Adrenal gland (tissue), 12 donors: ENCODE data around the gene ETDB. TPM values are rescaled to one million over a fixed set of nuclear protein-coding genes. Genes with fewer than 3 reads are reported as not detected.
A peak's percentile ranks its signal among the peaks of the same experiment; 100 is the strongest.

Source experiments
- DNase-seq, 7 donors: peaks; one replicate each; pipeline ENCODE4 v3.0.0-alpha.2; 2019 to 2020
- H3K27ac ChIP-seq, 5 donors: fragments of 200-600 bp; sonication (generic) in 4 of 5; 1 replicate in 3 of 5; 2 replicates in 2 of 5; pipeline versions ENCODE4 v1.5.1 to v1.8.0; 2016 to 2020; ENCODE audit warnings: mild to moderate bottlenecking in 1 of 5
- H3K27me3 ChIP-seq: fragments of 200-600 bp; 2 replicates; pipeline ENCODE4 v1.8.0; 2021
- H3K36me3 ChIP-seq, 2 donors: fragments of 200-600 bp; replicated peaks in 1 of 2; 1 replicate in 1 of 2; 2 replicates in 1 of 2; pipeline versions ENCODE4 v1.5.1 to v1.8.0; 2018 to 2022
- H3K4me1 ChIP-seq, 2 donors: fragments of 200-600 bp; replicated peaks in 1 of 2; 1 replicate in 1 of 2; 2 replicates in 1 of 2; pipeline versions ENCODE4 v1.5.1 to v1.8.0; 2018 to 2021
- H3K4me3 ChIP-seq, 4 donors: fragments of 200-600 bp; sonication (generic) in 3 of 4; one replicate each; pipeline ENCODE4 v1.5.1; 2016 to 2018
- H3K9me3 ChIP-seq, 3 donors: fragments of 200-600 bp; sonication (generic) in 1 of 3; replicated peaks in 1 of 3; 1 replicate in 2 of 3; 2 replicates in 1 of 3; pipeline versions ENCODE4 v1.5.1 to v1.8.0; 2016 to 2021
- CTCF ChIP-seq, 6 experiments: fragments of 450-650 bp in 4 of 6; fragments of 200-600 bp in 2 of 6; sonication (generic) in 1 of 6; IDR thresholded peaks; 1 replicate in 5 of 6; 2 replicates in 1 of 6; pipeline versions ENCODE4 v1.5.1 to v1.8.0; 2016 to 2021; ENCODE audit warnings: antibody characterized with exemption in 6 of 6, mild to moderate bottlenecking in 2 of 6, moderate library complexity in 1 of 6
- POLR2A ChIP-seq, 2 donors: fragments of 450-650 bp; IDR thresholded peaks; one replicate each; pipeline ENCODE4 v1.6.1; 2017; ENCODE audit warnings: antibody characterized with exemption in 2 of 2, mild to moderate bottlenecking in 2 of 2, moderate library complexity in 1 of 2
- WGBS, 4 donors: extraction: QIAGEN DNeasy Blood & Tissue Kit in 2 of 4; methylation state at CpG; one replicate each; pipeline versions ENCODE4 v1.1.5 to v1.1.7; 2013 to 2017; 5-methylcytosine and 5-hydroxymethylcytosine counted together
- intact Hi-C, 2 donors: fragments of 100-400 bp; cut with DNase I; formaldehyde crosslinking; loops; one replicate each; pipeline versions ENCODE4 v1.14.1 to v1.15.0; 2022 to 2023
- polyA plus RNA-seq, 3 donors: library from polyadenylated mRNA; stranded (reverse); fragments of 200-250 nt in 2 of 3; fragments of 350-450 nt in 1 of 3; fragmentation: Illumina TruSeq in 1 of 3; extraction: RNeasy Lipid Tissue Mini Kit (QIAGEN cat#74804) in 1 of 3; gene quantifications; one replicate each; pipeline ENCODE4 v1.2.3, GENCODE V29; 2013 to 2014
- total RNA-seq, 9 donors: library from RNA; depleted of rRNA in 4 of 9; stranded (reverse); fragments of >200 nt in 4 of 9; fragments of 120-200 nt in 1 of 9; fragmentation: NEBNext Ultra II Directional in 1 of 9; extraction: Animal tissue kit (Norgen Biotek cat#: 25700) in 1 of 9; gene quantifications; one replicate each; pipeline versions ENCODE4 v1.1.0 to v1.2.4, GENCODE V29; 2013 to 2023
- donor health status: healthy with polysubstance abuse.
- donor health status: Bipolar disorder and iron deficiency.
- donor health status: DM: yes; HTN: yes; CAD: no.
- donor health status: DM: no; HTN: no; CAD: no.
- donor health status: DM: no; HTN: no; CAD: no.
- donor health status: DM: yes; HTN: yes; CAD: no.

ETDB gene
- total and polyA plus RNA-seq, 12 donors: not detected

- H3K4me1 ChIP-seq: no peaks in the 10 kb centered on the region
- peaks cover 12% of the 10 kb centered on the region for H3K27me3 ChIP-seq
- peak in 6 of 7 donors; percentile 31 to 55 (median 46) for DNase-seq
- WGBS, 4 donors: 0 to 9% (median 4%) methylated on average over 4 of the region's 4 CpGs
- no peaks in the 10 kb centered on the region for H3K36me3 ChIP-seq
- H3K9me3 ChIP-seq: no peaks in the 10 kb centered on the region
- intact Hi-C loops: loop anchor here in 1 of 2 donors (5.0 kb wide), 1 partner anchor 119 kb away; no protein-coding TSS in a partner anchor
- peak; percentile 31 to 62 (median 46) for TF ChIP-seq CTCF (IDR thresholded peaks at IDR 0.05)
- no peak for TF ChIP-seq POLR2A (IDR thresholded peaks at IDR 0.05)
- H3K27ac ChIP-seq: no peak overlapping the region
- no peak overlapping the region for H3K4me3 ChIP-seq
Measured at GRCh38 chrX:135086197-135086854, 34.0 kb downstream of the ETDB start.

- no peaks in the 10 kb centered on the region for H3K36me3 ChIP-seq
- no peaks in the 10 kb centered on the region for H3K4me1 ChIP-seq
- no peak for DNase-seq
- WGBS, 4 donors: 62 to 74% (median 67%) methylated on average over 2 of the region's 2 CpGs
- TF ChIP-seq CTCF (IDR thresholded peaks at IDR 0.05) (no peak), POLR2A (IDR thresholded peaks at IDR 0.05) (no peak)
- no peak overlapping the region for H3K27ac ChIP-seq
- H3K9me3 ChIP-seq: no peaks in the 10 kb centered on the region
- intact Hi-C loops: no loop called here
- H3K4me3 ChIP-seq: no peak overlapping the region
- peaks cover 28% of the 10 kb centered on the region for H3K27me3 ChIP-seq
Measured at GRCh38 chrX:135081693-135082404, 38.5 kb downstream of the ETDB start.

Other genes with a start within 250 kb of the ETDB start
- 100 to 1,000 TPM in 1 of 9 donors, 10 to 100 TPM in 8; 16.6 to 104 (median 26.2) TPM for gene MOSPD1, start 205.3 kb downstream of the ETDB start, total RNA-seq
- 10 to 100 TPM in 2 of 3 donors, 1 to 10 TPM in 1; 7.0 to 38.3 (median 12.9) TPM for gene MOSPD1, start 205.3 kb downstream of the ETDB start, polyA plus RNA-seq
- gene SMIM10, start 129.5 kb downstream of the ETDB start, total RNA-seq: 10 to 100 TPM in 5 of 9 donors, 1 to 10 TPM in 4; 6.9 to 22.0 (median 11.9) TPM
- 10 to 100 TPM; 14.5 to 27.4 (median 23.6) TPM for gene SMIM10, start 129.5 kb downstream of the ETDB start, polyA plus RNA-seq
- gene RTL8B, start 98.0 kb downstream of the ETDB start, total RNA-seq: 10 to 100 TPM; 12.7 to 36.7 (median 27.9) TPM
- 10 to 100 TPM; 16.4 to 26.1 (median 25.2) TPM for gene RTL8B, start 98.0 kb downstream of the ETDB start, polyA plus RNA-seq
- gene RTL8C, start 88.2 kb downstream of the ETDB start, total RNA-seq: 100 to 1,000 TPM in 6 of 9 donors, 10 to 100 TPM in 3; 79.5 to 184 (median 150) TPM
- gene RTL8C, start 88.2 kb downstream of the ETDB start, polyA plus RNA-seq: 100 to 1,000 TPM; 188 to 279 (median 229) TPM
- gene RTL8A, start 68.4 kb downstream of the ETDB start, total RNA-seq: 10 to 100 TPM; 12.0 to 53.3 (median 42.0) TPM
- gene RTL8A, start 68.4 kb downstream of the ETDB start, polyA plus RNA-seq: 100 to 1,000 TPM in 2 of 3 donors, 10 to 100 TPM in 1; 76.4 to 232 (median 161) TPM
- 10 to 100 TPM in 1 of 9 donors, 1 to 10 TPM in 8; 2.8 to 83.5 (median 4.7) TPM for gene SMIM10L2B, start 21.8 kb downstream of the ETDB start, total RNA-seq
- 1 to 10 TPM; 2.5 to 6.3 (median 4.6) TPM for gene SMIM10L2B, start 21.8 kb downstream of the ETDB start, polyA plus RNA-seq
- under 1 TPM in 2 of 9 donors, not detected in 7; 0.50 to 0.55 TPM for gene CT55, start 50.9 kb upstream of the ETDB start, total RNA-seq
- under 1 TPM in 2 of 3 donors, not detected in 1; 0.17 to 0.20 TPM for gene CT55, start 50.9 kb upstream of the ETDB start, polyA plus RNA-seq
- gene ETDA, start 131.5 kb upstream of the ETDB start, total RNA-seq: not detected
- gene ETDA, start 131.5 kb upstream of the ETDB start, polyA plus RNA-seq: not detected
- gene ETDC, start 189.0 kb upstream of the ETDB start, total RNA-seq: not detected
- gene ETDC, start 189.0 kb upstream of the ETDB start, polyA plus RNA-seq: not detected
- gene ZNF75D, start 223.6 kb upstream of the ETDB start, total RNA-seq: 10 to 100 TPM; 11.1 to 35.2 (median 18.7) TPM
- gene ZNF75D, start 223.6 kb upstream of the ETDB start, polyA plus RNA-seq: 10 to 100 TPM; 17.7 to 22.4 (median 22.4) TPM
- 10 to 100 TPM in 6 of 9 donors, 1 to 10 TPM in 3; 7.2 to 51.3 (median 11.8) TPM for gene ZNF449, start 224.3 kb upstream of the ETDB start, total RNA-seq
- 10 to 100 TPM in 2 of 3 donors, 1 to 10 TPM in 1; 10.0 to 17.4 (median 11.0) TPM for gene ZNF449, start 224.3 kb upstream of the ETDB start, polyA plus RNA-seq